Esophagus squamous epithelium (tissue), 4 donors: ENCODE data around the gene TMEM184A.

Experiments used
- POLR2A ChIP-seq, 4 donors: fragments of 450-650 bp; IDR thresholded peaks; one replicate each; pipeline ENCODE4 v1.6.1; 2017; ENCODE audit warnings: antibody characterized with exemption in 4 of 4, mild to moderate bottlenecking in 4 of 4, moderate library complexity in 3 of 4
- TF ChIP-seq, protein P1 (sequence below), 6 experiments: fragments of 450-650 bp in 4 of 6; fragments of 200-600 bp in 2 of 6; sonication (generic) in 2 of 6; IDR thresholded peaks; one replicate each; pipeline ENCODE4 v1.5.1; 2016 to 2019; ENCODE audit warnings: antibody characterized with exemption in 6 of 6, mild to moderate bottlenecking in 4 of 6, moderate library complexity in 4 of 6

DNA sequence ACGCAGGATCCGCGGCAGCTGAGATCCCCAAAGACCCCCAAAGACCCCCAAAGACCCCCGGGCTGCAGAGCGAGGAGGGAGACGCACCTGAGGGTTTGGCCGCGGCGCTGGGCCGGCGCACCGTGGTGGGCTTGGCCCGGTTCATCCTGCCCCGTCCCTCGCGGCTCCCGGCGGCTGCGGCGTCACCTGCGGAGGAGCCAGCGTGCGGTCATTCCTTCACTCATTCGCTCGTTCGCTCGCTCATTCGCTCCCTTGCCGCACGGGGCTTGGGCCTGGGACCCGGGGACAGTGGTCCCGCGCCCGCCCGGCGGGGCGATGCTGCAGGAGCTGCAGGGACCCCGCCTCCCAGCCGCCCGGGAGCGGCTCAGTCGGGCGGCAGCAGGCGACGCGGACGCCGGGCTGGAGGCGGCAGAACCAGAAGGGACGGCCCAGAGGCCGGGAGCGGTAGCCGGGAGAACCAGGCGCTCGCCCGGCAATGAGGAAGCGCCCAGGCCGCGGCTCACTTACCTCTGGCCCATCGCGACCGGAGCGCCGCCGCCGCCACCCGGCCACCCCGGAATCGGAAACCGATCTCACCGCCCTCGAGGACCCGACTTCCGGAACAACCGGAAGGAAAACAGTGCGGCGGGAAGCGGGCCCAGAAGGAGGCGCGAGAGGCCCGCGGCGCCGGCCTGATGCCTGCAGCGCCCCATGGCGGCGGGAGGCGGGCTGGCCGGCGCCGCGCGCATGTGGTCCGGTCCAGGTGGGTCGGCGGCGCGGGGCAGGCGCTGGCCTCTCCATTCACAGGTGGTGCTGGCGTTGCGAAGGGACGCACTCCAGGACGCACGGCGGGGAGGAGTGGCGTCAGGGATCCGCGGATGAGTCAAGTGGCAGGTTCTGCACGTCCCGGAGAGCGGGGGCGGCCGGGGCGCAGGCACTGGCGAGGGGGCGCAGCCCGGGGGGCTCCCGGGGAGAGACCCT lies 51.9 kb downstream of the TMEM184A start, which contains the start of gene INTS1:
- TF ChIP-seq, protein P1, sequence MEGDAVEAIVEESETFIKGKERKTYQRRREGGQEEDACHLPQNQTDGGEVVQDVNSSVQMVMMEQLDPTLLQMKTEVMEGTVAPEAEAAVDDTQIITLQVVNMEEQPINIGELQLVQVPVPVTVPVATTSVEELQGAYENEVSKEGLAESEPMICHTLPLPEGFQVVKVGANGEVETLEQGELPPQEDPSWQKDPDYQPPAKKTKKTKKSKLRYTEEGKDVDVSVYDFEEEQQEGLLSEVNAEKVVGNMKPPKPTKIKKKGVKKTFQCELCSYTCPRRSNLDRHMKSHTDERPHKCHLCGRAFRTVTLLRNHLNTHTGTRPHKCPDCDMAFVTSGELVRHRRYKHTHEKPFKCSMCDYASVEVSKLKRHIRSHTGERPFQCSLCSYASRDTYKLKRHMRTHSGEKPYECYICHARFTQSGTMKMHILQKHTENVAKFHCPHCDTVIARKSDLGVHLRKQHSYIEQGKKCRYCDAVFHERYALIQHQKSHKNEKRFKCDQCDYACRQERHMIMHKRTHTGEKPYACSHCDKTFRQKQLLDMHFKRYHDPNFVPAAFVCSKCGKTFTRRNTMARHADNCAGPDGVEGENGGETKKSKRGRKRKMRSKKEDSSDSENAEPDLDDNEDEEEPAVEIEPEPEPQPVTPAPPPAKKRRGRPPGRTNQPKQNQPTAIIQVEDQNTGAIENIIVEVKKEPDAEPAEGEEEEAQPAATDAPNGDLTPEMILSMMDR (IDR thresholded peaks at IDR 0.05): peak; percentile 74 to 99 (median 96)
- peak in 3 of 4 donors; percentile 23 to 65 (median 46) for TF ChIP-seq POLR2A (IDR thresholded peaks at IDR 0.05)
